GM23338 (cell line): ENCODE results near the gene IL12RB1.
A peak's percentile ranks its signal among the peaks of the same experiment; 100 is the strongest.

Source experiments
- CREB1 ChIP-seq: fragments of 250-450 bp; sonication (Bioruptor Pico); IDR thresholded peaks from 2 replicates; pipeline ENCODE4 v1.5.0; 2020; ENCODE audit warnings: low read depth, mild to moderate bottlenecking, moderate library complexity
- CTCF ChIP-seq, 2 experiments: fragments of 200-600 bp in 1 of 2; sonication (generic) in 1 of 2; conservative IDR thresholded peaks; 2 replicates each; pipeline versions ENCODE4 v1.5.1 to v1.6.1; 2016 to 2017; ENCODE audit warnings: antibody characterized with exemption in 2 of 2, low read depth in 2 of 2, mild to moderate bottlenecking in 2 of 2, moderate library complexity in 1 of 2
- EZH2 ChIP-seq: fragments of 200-600 bp; sonication (generic); IDR thresholded peaks from one replicate; pipeline ENCODE4 v1.8.0; 2017; ENCODE audit warnings: antibody characterized with exemption, mild to moderate bottlenecking, low read depth; ENCODE audit not compliant: unreplicated experiment
- EZH2phosphoT487 ChIP-seq: fragments of 200-600 bp; sonication (generic); IDR thresholded peaks from one replicate; pipeline ENCODE4 v1.8.1; 2018; ENCODE audit warnings: antibody characterized with exemption; ENCODE audit not compliant: unreplicated experiment
- JUNB ChIP-seq: IDR thresholded peaks from one replicate; pipeline ENCODE4 v1.6.1; 2016; ENCODE audit warnings: antibody characterized with exemption; ENCODE audit not compliant: unreplicated experiment
- NANOG ChIP-seq: IDR thresholded peaks from 2 replicates; pipeline ENCODE4 v1.6.1; 2016; ENCODE audit warnings: antibody characterized with exemption, borderline replicate concordance
- POLR2AphosphoS5 ChIP-seq: IDR thresholded peaks from 2 replicates; pipeline ENCODE4 v1.6.1; 2016; ENCODE audit warnings: antibody characterized with exemption, low read depth
- STAT1 ChIP-seq: IDR thresholded peaks from one replicate; pipeline ENCODE4 v1.6.1; 2016; ENCODE audit warnings: antibody characterized with exemption; ENCODE audit not compliant: unreplicated experiment
- ZNF114 ChIP-seq: fragments of 250-450 bp; sonication (Bioruptor Pico); IDR thresholded peaks from 2 replicates; pipeline ENCODE4 v1.5.0; 2020; ENCODE audit warnings: mild to moderate bottlenecking, moderate library complexity
- ZNF331 ChIP-seq: fragments of 250-450 bp; sonication (Bioruptor Pico); IDR thresholded peaks from 2 replicates; pipeline ENCODE4 v1.5.0; 2020; ENCODE audit warnings: low read depth, mild to moderate bottlenecking, moderate library complexity
- TF ChIP-seq, protein P1 (sequence below): IDR thresholded peaks from one replicate; pipeline ENCODE4 v1.6.1; 2018; ENCODE audit warnings: antibody characterized with exemption; ENCODE audit not compliant: unreplicated experiment

DNA sequence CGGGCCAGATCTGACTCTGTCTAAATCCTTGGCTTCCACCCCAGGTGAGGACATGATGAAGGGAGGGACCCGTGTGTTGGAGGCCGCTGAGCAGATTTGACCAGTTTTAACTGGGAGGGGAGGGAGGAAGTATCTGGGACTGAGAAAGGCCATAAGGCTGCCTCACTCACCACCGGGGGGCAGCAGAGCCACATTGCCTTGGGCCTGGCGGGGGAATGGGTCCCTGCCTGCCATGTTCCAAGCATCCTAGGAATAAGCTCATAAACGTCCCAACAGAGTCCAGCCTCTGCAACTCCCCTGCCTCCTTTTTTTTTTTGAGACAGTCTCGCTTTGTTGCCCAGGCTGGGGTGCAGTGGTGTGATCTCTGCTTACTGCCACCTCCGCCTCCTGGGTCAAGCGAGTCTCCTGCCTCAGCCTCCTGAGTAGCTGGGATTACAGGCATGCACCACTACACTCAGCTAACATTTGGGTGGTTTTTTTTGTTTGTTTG, 26.3 kb upstream of the IL12RB1 start:
- TF ChIP-seq CTCF (conservative IDR thresholded peaks at IDR 0.05; ENCODE audit: low read depth in 2 of 2) (peak; percentile 75 to 97), EZH2phosphoT487 (no peak), EZH2 (no peak), JUNB (no peak), CREB1 (CRISPR knock-in tag) (no peak), ZNF331 (CRISPR knock-in tag) (no peak), POLR2AphosphoS5 (no peak), STAT1 (no peak), NANOG (no peak), ZNF114 (CRISPR knock-in tag) (no peak)
- TF ChIP-seq, protein P1, sequence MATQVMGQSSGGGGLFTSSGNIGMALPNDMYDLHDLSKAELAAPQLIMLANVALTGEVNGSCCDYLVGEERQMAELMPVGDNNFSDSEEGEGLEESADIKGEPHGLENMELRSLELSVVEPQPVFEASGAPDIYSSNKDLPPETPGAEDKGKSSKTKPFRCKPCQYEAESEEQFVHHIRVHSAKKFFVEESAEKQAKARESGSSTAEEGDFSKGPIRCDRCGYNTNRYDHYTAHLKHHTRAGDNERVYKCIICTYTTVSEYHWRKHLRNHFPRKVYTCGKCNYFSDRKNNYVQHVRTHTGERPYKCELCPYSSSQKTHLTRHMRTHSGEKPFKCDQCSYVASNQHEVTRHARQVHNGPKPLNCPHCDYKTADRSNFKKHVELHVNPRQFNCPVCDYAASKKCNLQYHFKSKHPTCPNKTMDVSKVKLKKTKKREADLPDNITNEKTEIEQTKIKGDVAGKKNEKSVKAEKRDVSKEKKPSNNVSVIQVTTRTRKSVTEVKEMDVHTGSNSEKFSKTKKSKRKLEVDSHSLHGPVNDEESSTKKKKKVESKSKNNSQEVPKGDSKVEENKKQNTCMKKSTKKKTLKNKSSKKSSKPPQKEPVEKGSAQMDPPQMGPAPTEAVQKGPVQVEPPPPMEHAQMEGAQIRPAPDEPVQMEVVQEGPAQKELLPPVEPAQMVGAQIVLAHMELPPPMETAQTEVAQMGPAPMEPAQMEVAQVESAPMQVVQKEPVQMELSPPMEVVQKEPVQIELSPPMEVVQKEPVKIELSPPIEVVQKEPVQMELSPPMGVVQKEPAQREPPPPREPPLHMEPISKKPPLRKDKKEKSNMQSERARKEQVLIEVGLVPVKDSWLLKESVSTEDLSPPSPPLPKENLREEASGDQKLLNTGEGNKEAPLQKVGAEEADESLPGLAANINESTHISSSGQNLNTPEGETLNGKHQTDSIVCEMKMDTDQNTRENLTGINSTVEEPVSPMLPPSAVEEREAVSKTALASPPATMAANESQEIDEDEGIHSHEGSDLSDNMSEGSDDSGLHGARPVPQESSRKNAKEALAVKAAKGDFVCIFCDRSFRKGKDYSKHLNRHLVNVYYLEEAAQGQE = no peak
